Calu3 (cell line): ENCODE data around the gene PVRIG. TPM values are rescaled to one million over a fixed set of nuclear protein-coding genes. Genes with fewer than 3 reads are reported as not detected.

Source experiments
- BruUV-seq: library from RNA; stranded (reverse); fragments of 400-500 nt; replicated peaks from 2 replicates; lab custom pipeline; 2021; lab: Mats Ljungman, UMichigan
- CTCF ChIA-PET: fragments of 300-600 bp; sonication (Branson Sonifier 250); formaldehyde crosslinking; loops from one replicate; lab custom pipeline; 2022; ENCODE audit warnings: antibody characterized with exemption; lab: Charles Lee
- DNase-seq: peaks from one replicate; pipeline ENCODE4 v3.0.0; 2022
- H3K27ac Mint-ChIP-seq: one replicate; pipeline ENCODE4 v1.8.0; 2022; ENCODE audit warnings: mixed read lengths; ENCODE audit not compliant: unreplicated experiment
- H3K27me3 Mint-ChIP-seq: one replicate; pipeline ENCODE4 v1.8.0; 2022; ENCODE audit warnings: mixed read lengths; ENCODE audit not compliant: unreplicated experiment
- H3K36me3 Mint-ChIP-seq: one replicate; pipeline ENCODE4 v1.8.0; 2022; ENCODE audit warnings: mild to moderate bottlenecking, moderate library complexity, mixed read lengths; ENCODE audit not compliant: insufficient read depth, unreplicated experiment
- H3K4me1 Mint-ChIP-seq: one replicate; pipeline ENCODE4 v1.8.0; 2022; ENCODE audit warnings: mild to moderate bottlenecking, low read depth, mixed read lengths; ENCODE audit not compliant: unreplicated experiment
- H3K4me3 Mint-ChIP-seq: one replicate; pipeline ENCODE4 v1.8.0; 2022; ENCODE audit warnings: mild to moderate bottlenecking, low read depth, moderate library complexity, mixed read lengths; ENCODE audit not compliant: unreplicated experiment
- H3K9me3 Mint-ChIP-seq: one replicate; pipeline ENCODE4 v1.8.0; 2022; ENCODE audit warnings: low read depth, mixed read lengths; ENCODE audit not compliant: unreplicated experiment
- intact Hi-C: fragments of 100-400 bp; cut with micrococcal nuclease; formaldehyde crosslinking; loops from one replicate; pipeline ENCODE4 v1.10.0; 2022; ENCODE audit not compliant: unreplicated experiment
- total RNA-seq: library from RNA; stranded (reverse); gene quantifications from 2 replicates; pipeline ENCODE4 v1.2.3, GENCODE V29; 2022
- TF ChIP-seq, protein P1 (sequence below): fragments of 200-600 bp; IDR thresholded peaks from one replicate; pipeline ENCODE4 v1.8.0; 2022; ENCODE audit warnings: antibody characterized with exemption; ENCODE audit not compliant: unreplicated experiment

PVRIG gene
- total RNA-seq, 1 experiment from 2014 or later, result not detected

DNA sequence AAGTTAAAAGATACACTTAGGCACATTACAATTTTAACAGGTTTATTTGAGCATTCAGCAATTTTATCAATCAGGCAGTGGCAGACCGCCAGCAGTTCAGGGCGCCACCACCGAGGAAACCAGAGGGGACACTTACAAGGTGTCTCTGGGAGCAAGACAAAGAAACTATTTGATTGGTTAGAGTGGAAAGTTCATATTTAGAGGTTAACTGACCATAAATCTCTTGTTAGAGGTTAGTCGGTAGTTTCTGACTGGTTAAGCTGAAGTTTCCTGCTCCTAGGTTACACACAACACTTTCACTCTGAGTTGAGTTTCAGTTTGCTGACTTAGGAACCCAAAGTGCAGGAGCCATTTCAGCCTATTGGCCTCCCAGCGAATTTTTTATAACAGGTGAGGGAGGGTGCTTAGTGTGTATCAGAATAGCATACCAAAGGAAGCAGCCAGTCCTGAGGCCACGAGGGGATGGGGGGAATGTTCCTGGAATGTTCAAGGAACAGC, 10.8 kb upstream of the PVRIG start:
- Mint-ChIP-seq H3K36me3 (no peaks in the 10 kb centered on the region), H3K4me3 (no peak overlapping the region), H3K27ac (no peak overlapping the region), H3K9me3 (no peaks in the 10 kb centered on the region), H3K4me1 (no peaks in the 10 kb centered on the region), H3K27me3 (peaks cover 40% of the 10 kb centered on the region)
- no TSS peak for BruUV-seq
- CTCF ChIA-PET, result no interaction called here
- TF ChIP-seq, protein P1, sequence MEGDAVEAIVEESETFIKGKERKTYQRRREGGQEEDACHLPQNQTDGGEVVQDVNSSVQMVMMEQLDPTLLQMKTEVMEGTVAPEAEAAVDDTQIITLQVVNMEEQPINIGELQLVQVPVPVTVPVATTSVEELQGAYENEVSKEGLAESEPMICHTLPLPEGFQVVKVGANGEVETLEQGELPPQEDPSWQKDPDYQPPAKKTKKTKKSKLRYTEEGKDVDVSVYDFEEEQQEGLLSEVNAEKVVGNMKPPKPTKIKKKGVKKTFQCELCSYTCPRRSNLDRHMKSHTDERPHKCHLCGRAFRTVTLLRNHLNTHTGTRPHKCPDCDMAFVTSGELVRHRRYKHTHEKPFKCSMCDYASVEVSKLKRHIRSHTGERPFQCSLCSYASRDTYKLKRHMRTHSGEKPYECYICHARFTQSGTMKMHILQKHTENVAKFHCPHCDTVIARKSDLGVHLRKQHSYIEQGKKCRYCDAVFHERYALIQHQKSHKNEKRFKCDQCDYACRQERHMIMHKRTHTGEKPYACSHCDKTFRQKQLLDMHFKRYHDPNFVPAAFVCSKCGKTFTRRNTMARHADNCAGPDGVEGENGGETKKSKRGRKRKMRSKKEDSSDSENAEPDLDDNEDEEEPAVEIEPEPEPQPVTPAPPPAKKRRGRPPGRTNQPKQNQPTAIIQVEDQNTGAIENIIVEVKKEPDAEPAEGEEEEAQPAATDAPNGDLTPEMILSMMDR, result no peak
- intact Hi-C loops, result no loop called here
- no peak for DNase-seq

GRCh38 chr7:100209493-100209892, 10.3 kb upstream of the PVRIG start:
- H3K36me3 Mint-ChIP-seq, result no peaks in the 10 kb centered on the region
- intact Hi-C loops, result no loop called here
- peaks cover 40% of the 10 kb centered on the region for H3K27me3 Mint-ChIP-seq
- no peak for DNase-seq
- BruUV-seq, result no TSS peak
- H3K27ac Mint-ChIP-seq, result no peak overlapping the region
- TF ChIP-seq, protein P1, result no peak
- CTCF ChIA-PET, result no interaction called here
- no peak overlapping the region for H3K4me3 Mint-ChIP-seq
- no peaks in the 10 kb centered on the region for H3K9me3 Mint-ChIP-seq
- H3K4me1 Mint-ChIP-seq, result no peaks in the 10 kb centered on the region

GRCh38 chr7:100210805-100211204, 8.9 kb upstream of the PVRIG start:
- DNase-seq, result no peak
- H3K9me3 Mint-ChIP-seq, result no peaks in the 10 kb centered on the region
- TF ChIP-seq, protein P1, result no peak
- intact Hi-C loops, result loop anchor here (5.0 kb wide), 1 partner anchor 79 kb away; no protein-coding TSS in a partner anchor
- H3K27ac Mint-ChIP-seq, result no peak overlapping the region
- H3K27me3 Mint-ChIP-seq, result peaks cover 40% of the 10 kb centered on the region
- no peak overlapping the region for H3K4me3 Mint-ChIP-seq
- H3K36me3 Mint-ChIP-seq, result no peaks in the 10 kb centered on the region
- BruUV-seq, result no TSS peak
- H3K4me1 Mint-ChIP-seq, result no peaks in the 10 kb centered on the region
- CTCF ChIA-PET, result no interaction called here

- Mint-ChIP-seq H3K4me1 (no peaks in the 10 kb centered on the region), H3K4me3 (no peak overlapping the region), H3K27me3 (peaks cover 40% of the 10 kb centered on the region), H3K27ac (no peak overlapping the region), H3K36me3 (no peaks in the 10 kb centered on the region), H3K9me3 (no peaks in the 10 kb centered on the region)
- BruUV-seq, result no TSS peak
- intact Hi-C loops, result loop anchor here (5.0 kb wide), 1 partner anchor 79 kb away; no protein-coding TSS in a partner anchor
- CTCF ChIA-PET, result no interaction called here
- TF ChIP-seq, protein P1, result no peak
- DNase-seq, result no peak
Measured at GRCh38 chr7:100211342-100211780, 8.4 kb upstream of the PVRIG start.
